ENCODE results near the gene CRABP1. TPM values are rescaled to one million over a fixed set of nuclear protein-coding genes. Genes with fewer than 3 reads are reported as not detected.

Gene CRABP1
- total and polyA plus RNA-seq, 10 of the 15 experiments (the other 5 are each of a cell fraction or from before 2014, with no cell fraction given) = 0.21 to 0.41 TPM; not detected in 8

GRCh38 chr15:78393137-78393536 lies 53.0 kb downstream of the CRABP1 start:
- Histone ChIP-seq H3K27me3 (replicated peaks in 1 of 2; ENCODE audit: control insufficient read depth in 2 of 2, insufficient read depth in 2 of 2, low read length in 1 of 2) (no peaks in the 10 kb centered on the region; a peak in 1 of 4 replicates), H3K36me3 (ENCODE audit: control insufficient read depth in 2 of 2, insufficient read depth in 2 of 2, low read length in 1 of 2) (no peaks in the 10 kb centered on the region), H3K4me1 (ENCODE audit: control insufficient read depth, insufficient read depth, low read length) (no peaks in the 10 kb centered on the region), H3K4me3 (no peak overlapping the region), H3K27ac (ENCODE audit: control insufficient read depth, insufficient read depth) (no peak overlapping the region), H3K79me2 (ENCODE audit: control insufficient read depth, insufficient read depth, low read length) (no peaks in the 10 kb centered on the region), H3K4me2 (ENCODE audit: control insufficient read depth, insufficient read depth) (no peak overlapping the region), H4K20me1 (ENCODE audit: control insufficient read depth, insufficient read depth) (no peaks in the 10 kb centered on the region), H3K9ac (ENCODE audit: control insufficient read depth, insufficient read depth, low read length) (no peak overlapping the region), H2AFZ (ENCODE audit: control insufficient read depth, low read depth, low read length) (no peak overlapping the region), H3K9me3 (replicated peaks; ENCODE audit: control insufficient read depth, insufficient read depth, low read length) (no peaks in the 10 kb centered on the region)
- SMC1A ChIA-PET (ENCODE audit: uncharacterized antibody, unreplicated experiment) = interaction anchor here (1.1 kb wide), 1 partner anchor 26 kb away, joined by 3 read pairs; no protein-coding TSS in a partner anchor
- in situ Hi-C loops (cut with MboI) = no loop called here
- intact Hi-C loops (cut with micrococcal nuclease; ENCODE audit: unreplicated experiment) = no loop called here
- DNase-seq (ENCODE audit: low read depth, low spot score) = no peak
- 0% methylated on average over 1 of the region's 1 CpG for WGBS (ENCODE audit: insufficient coverage, insufficient replicate concordance, low lambda C conversion rate, missing lambda C conversion rate)
- CTCF ChIA-PET = interaction anchor here (1.4 kb wide), 1 partner anchor 93 kb away, joined by 3 read pairs; the partner anchor contains the start of gene SKIC8
- ATAC-seq = no peak
- POLR2A ChIA-PET = no interaction called here
- FAIRE-seq = no peak
- RAD21 ChIA-PET (ENCODE audit: unreplicated experiment) = interaction anchor here (0.7 kb wide), 1 partner anchor 60 kb away, joined by 3 read pairs; no protein-coding TSS in a partner anchor
- no TSS peak for BruUV-seq (replicated peaks)
- TF ChIP-seq CHD1 (IDR thresholded peaks at IDR 0.05; ENCODE audit: low read depth, low read length) = no peak
- TF ChIP-seq IRF4 (IDR thresholded peaks at IDR 0.05; ENCODE audit: low read depth, low read length) = no peak
- no peak for TF ChIP-seq ATF2 (IDR thresholded peaks at IDR 0.05; ENCODE audit: low read length)
- TF ChIP-seq SUPT20H (IDR thresholded peaks at IDR 0.05; ENCODE audit: borderline replicate concordance, control insufficient read depth, low read depth, low read length) = no peak
- no peak for TF ChIP-seq DPF2 (IDR thresholded peaks at IDR 0.05)
- TF ChIP-seq ZNF622 (IDR thresholded peaks at IDR 0.05) = no peak
- no peak for TF ChIP-seq BRCA1 (IDR thresholded peaks at IDR 0.05; ENCODE audit: low read depth, low read length)
- TF ChIP-seq ZNF24 (IDR thresholded peaks at IDR 0.05) = no peak
- no peak for TF ChIP-seq PML (IDR thresholded peaks at IDR 0.05; ENCODE audit: low read length)
- TF ChIP-seq EP300 (IDR thresholded peaks at IDR 0.05; ENCODE audit: borderline replicate concordance in 1 of 2, control insufficient read depth in 1 of 2, low read depth in 2 of 2, low read length in 2 of 2) = no peak
- TF ChIP-seq RAD51 (IDR thresholded peaks at IDR 0.05) = no peak
- no peak for TF ChIP-seq JUND (IDR thresholded peaks at IDR 0.05; ENCODE audit: low read depth, low read length)
- no peak for TF ChIP-seq ZBTB40 (IDR thresholded peaks at IDR 0.05; ENCODE audit: borderline replicate concordance)
- TF ChIP-seq PAX5 (IDR thresholded peaks at IDR 0.05; ENCODE audit: borderline replicate concordance, low read depth, low read length) = no peak
- no peak for TF ChIP-seq FOS (IDR thresholded peaks at IDR 0.05; ENCODE audit: borderline replicate concordance, extremely low read depth, insufficient read length)
- TF ChIP-seq POU2F2 (IDR thresholded peaks at IDR 0.05; ENCODE audit: borderline replicate concordance, low read depth, low read length) = no peak
- TF ChIP-seq ZBTB33 (IDR thresholded peaks at IDR 0.05) = no peak
- no peak for TF ChIP-seq ESRRA (IDR thresholded peaks at IDR 0.05; ENCODE audit: low read length)

Measured in GM12878 (cell line).